Smooth muscle cell (in vitro differentiated cells): ENCODE measurements around the gene CDH11. TPM values are rescaled to one million over a fixed set of nuclear protein-coding genes. Genes with fewer than 3 reads are reported as not detected.

ENCODE experiments used
- DNase-seq: peaks from one replicate; lab custom pipeline; 2025; ENCODE audit not compliant: unreplicated experiment; lab: John Stamatoyannopoulos, UW
- H2AFZ ChIP-seq: fragments of 200-600 bp; sonication (generic); 2 replicates; pipeline ENCODE4 v1.6.0; 2016; ENCODE audit warnings: antibody characterized with exemption, low read depth, mild to moderate bottlenecking
- H3F3A ChIP-seq: fragments of 200-600 bp; sonication (generic); 2 replicates; pipeline ENCODE4 v1.6.0; 2017; ENCODE audit warnings: antibody characterized with exemption, low read depth
- H3K27ac ChIP-seq: fragments of 200-600 bp; sonication (generic); 2 replicates; pipeline ENCODE4 v1.5.1; 2016; ENCODE audit warnings: low read depth, mild to moderate bottlenecking
- H3K27me3 ChIP-seq: fragments of 200-600 bp; sonication (generic); 2 replicates; pipeline ENCODE4 v1.6.1; 2016; ENCODE audit warnings: low read depth, mild to moderate bottlenecking
- H3K36me3 ChIP-seq: fragments of 200-600 bp; sonication (generic); 2 replicates; pipeline ENCODE4 v1.5.1; 2016; ENCODE audit warnings: low read depth
- H3K4me1 ChIP-seq: fragments of 200-600 bp; sonication (generic); 2 replicates; pipeline ENCODE4 v1.5.1; 2016; ENCODE audit warnings: low read depth
- H3K4me2 ChIP-seq: fragments of 200-600 bp; sonication (generic); 2 replicates; pipeline ENCODE4 v1.6.0; 2016; ENCODE audit warnings: mild to moderate bottlenecking
- H3K4me3 ChIP-seq: fragments of 200-600 bp; sonication (generic); 2 replicates; pipeline ENCODE4 v1.5.1; 2016; ENCODE audit warnings: mild to moderate bottlenecking
- H3K79me2 ChIP-seq: fragments of 200-600 bp; sonication (generic); 2 replicates; pipeline ENCODE4 v1.6.0; 2016; ENCODE audit warnings: low read depth, mild to moderate bottlenecking
- H3K9ac ChIP-seq: fragments of 200-600 bp; sonication (generic); 2 replicates; pipeline ENCODE4 v1.6.0; 2016; ENCODE audit warnings: low read depth
- H3K9me3 ChIP-seq: fragments of 200-600 bp; sonication (generic); replicated peaks from 2 replicates; pipeline ENCODE4 v1.5.1; 2016; ENCODE audit warnings: low read depth
- H4K20me1 ChIP-seq: fragments of 200-600 bp; sonication (generic); 2 replicates; pipeline ENCODE4 v1.6.0; 2016; ENCODE audit warnings: low read depth
- CTCF ChIP-seq: fragments of 200-600 bp; sonication (generic); IDR thresholded peaks from 2 replicates; pipeline ENCODE4 v1.5.1; 2017; ENCODE audit warnings: borderline replicate concordance, mild to moderate bottlenecking, antibody characterized with exemption; ENCODE audit not compliant: insufficient read depth, poor library complexity, severe bottlenecking
- WGBS: methylation state at CpG from one replicate; pipeline ENCODE4 v1.1.7; 2016; ENCODE audit warnings: low lambda C conversion rate; 5-methylcytosine and 5-hydroxymethylcytosine counted together
- polyA plus RNA-seq: library from polyadenylated mRNA; unstranded; fragments of >200 nt; fragmentation: Nextera tagmentation; extraction: Ambion mirVana; gene quantifications from 2 replicates; pipeline ENCODE4 v1.2.1, GENCODE V29; 2016
- total RNA-seq: library from RNA; depleted of rRNA; stranded (reverse); fragments of >200 nt; gene quantifications from 2 replicates; pipeline ENCODE4 v1.2.3, GENCODE V29; 2014

Gene CDH11
- total and polyA plus RNA-seq, 2 experiments from 2014 or later = 1,034 to 1,251 TPM

GRCh38 chr16:65023802-65024201 lies 98.1 kb downstream of the CDH11 start:
- TF ChIP-seq CTCF = no peak
- H3K79me2 ChIP-seq = peaks cover 100% of the 10 kb centered on the region

GRCh38 chr16:65021852-65022595 lies 99.8 kb downstream of the CDH11 start:
- Histone ChIP-seq H3K9me3 (no peaks in the 10 kb centered on the region), H3F3A (peaks cover 86% of the 10 kb centered on the region), H3K36me3 (peaks cover 7% of the 10 kb centered on the region), H3K4me2 (peak overlapping the region; percentile 44), H3K27me3 (no peaks in the 10 kb centered on the region), H3K4me3 (no peak overlapping the region), H3K4me1 (peaks cover 16% of the 10 kb centered on the region), H2AFZ (no peak overlapping the region), H4K20me1 (peaks cover 100% of the 10 kb centered on the region), H3K9ac (no peak overlapping the region), H3K79me2 (peaks cover 100% of the 10 kb centered on the region), H3K27ac (peak overlapping the region; percentile 85)
- no peak for TF ChIP-seq CTCF
- 93% methylated on average over 2 of the region's 2 CpGs for WGBS
- DNase-seq = no peak

More at GRCh38 chr16:65023802-65024201, 98.1 kb downstream of the CDH11 start:
- WGBS = 72% methylated on average over 4 of the region's 4 CpGs
- H3K27ac ChIP-seq = peak overlapping the region; percentile 85
- peaks cover 82% of the 10 kb centered on the region for H3F3A ChIP-seq
- no peak for DNase-seq
- H3K4me2 ChIP-seq = peak overlapping the region; percentile 21
- H3K9me3 ChIP-seq = no peaks in the 10 kb centered on the region
- H2AFZ ChIP-seq = no peak overlapping the region
- peaks cover 100% of the 10 kb centered on the region for H4K20me1 ChIP-seq
- H3K27me3 ChIP-seq = no peaks in the 10 kb centered on the region
- no peak overlapping the region for H3K9ac ChIP-seq
- H3K36me3 ChIP-seq = no peaks in the 10 kb centered on the region
- H3K4me1 ChIP-seq = peaks cover 29% of the 10 kb centered on the region
- no peak overlapping the region for H3K4me3 ChIP-seq

- Histone ChIP-seq H3K27ac (peak overlapping the region; percentile 62), H3F3A (peaks cover 76% of the 10 kb centered on the region), H3K4me1 (peaks cover 16% of the 10 kb centered on the region), H3K4me2 (no peak overlapping the region), H3K36me3 (peaks cover 7% of the 10 kb centered on the region), H3K9me3 (no peaks in the 10 kb centered on the region), H4K20me1 (peaks cover 100% of the 10 kb centered on the region), H3K9ac (no peak overlapping the region), H2AFZ (no peak overlapping the region), H3K27me3 (no peaks in the 10 kb centered on the region), H3K4me3 (no peak overlapping the region), H3K79me2 (peaks cover 100% of the 10 kb centered on the region)
- no peak for TF ChIP-seq CTCF
- no peak for DNase-seq
Measured at GRCh38 chr16:65016754-65017153, 105.1 kb downstream of the CDH11 start.

- H3K36me3 ChIP-seq = peaks cover 7% of the 10 kb centered on the region
- H4K20me1 ChIP-seq = peaks cover 100% of the 10 kb centered on the region
Measured at GRCh38 chr16:65015599-65015998, 106.3 kb downstream of the CDH11 start.

More at GRCh38 chr16:65015599-65015998, 106.3 kb downstream of the CDH11 start:
- DNase-seq = no peak
- H3K4me1 ChIP-seq = peaks cover 16% of the 10 kb centered on the region
- H3K27ac ChIP-seq = peak overlapping the region; percentile 62
- H3K79me2 ChIP-seq = peaks cover 100% of the 10 kb centered on the region
- no peak overlapping the region for H3K4me2 ChIP-seq
- no peak for TF ChIP-seq CTCF
- no peak overlapping the region for H3K4me3 ChIP-seq
- H3K9ac ChIP-seq = no peak overlapping the region
- peaks cover 72% of the 10 kb centered on the region for H3F3A ChIP-seq
- no peaks in the 10 kb centered on the region for H3K27me3 ChIP-seq
- H3K9me3 ChIP-seq = no peaks in the 10 kb centered on the region
- no peak overlapping the region for H2AFZ ChIP-seq
